ENCODE results near the gene PEX7.
"Not testable (repeated sequence)": the region's sequence is repeated elsewhere in the genome, so short reads cannot be mapped to it uniquely, and the experiment has no call there.

PEX7 gene

DNA sequence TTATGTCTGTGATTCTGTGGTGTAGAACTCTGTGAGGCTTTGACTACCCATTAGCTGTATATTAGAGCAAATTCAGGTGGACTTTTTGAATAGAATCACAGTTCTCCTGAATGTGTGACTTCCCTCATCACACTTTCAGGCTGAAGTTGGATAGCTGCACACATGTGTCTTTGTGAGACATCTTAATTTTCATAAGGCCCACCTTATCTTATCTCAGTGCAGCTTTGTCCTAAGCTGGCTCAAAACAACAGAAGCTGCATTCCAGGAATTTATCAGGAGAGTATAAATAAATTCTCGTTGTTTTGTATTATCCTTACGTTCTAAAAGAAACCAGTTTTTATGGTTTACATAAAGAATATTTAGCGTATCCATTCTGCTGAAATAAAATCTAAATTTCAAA is 73.5 kb downstream of the PEX7 start:
- no peak for DNase-seq (ENCODE audit: low spot score)

DNA sequence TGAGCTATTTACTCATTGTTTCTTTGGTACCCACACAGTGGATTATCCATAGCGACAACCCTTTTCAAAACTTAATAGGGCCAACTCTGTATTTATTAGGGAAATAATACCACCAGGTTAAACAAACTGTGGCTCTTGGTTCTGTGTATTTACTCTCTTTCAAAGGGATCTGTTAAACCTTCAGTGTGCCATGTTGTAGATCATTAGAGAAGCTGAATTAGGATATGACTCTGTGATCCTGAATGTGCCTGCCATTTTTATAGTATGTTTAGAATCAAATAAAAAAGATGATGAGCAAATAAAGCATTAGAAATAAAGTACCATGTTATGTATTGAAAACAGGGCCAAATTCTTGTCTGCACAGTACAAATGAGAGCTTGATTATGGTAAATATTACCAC is 74.7 kb downstream of the PEX7 start:
- no peak for DNase-seq (ENCODE audit: low spot score)

DNA sequence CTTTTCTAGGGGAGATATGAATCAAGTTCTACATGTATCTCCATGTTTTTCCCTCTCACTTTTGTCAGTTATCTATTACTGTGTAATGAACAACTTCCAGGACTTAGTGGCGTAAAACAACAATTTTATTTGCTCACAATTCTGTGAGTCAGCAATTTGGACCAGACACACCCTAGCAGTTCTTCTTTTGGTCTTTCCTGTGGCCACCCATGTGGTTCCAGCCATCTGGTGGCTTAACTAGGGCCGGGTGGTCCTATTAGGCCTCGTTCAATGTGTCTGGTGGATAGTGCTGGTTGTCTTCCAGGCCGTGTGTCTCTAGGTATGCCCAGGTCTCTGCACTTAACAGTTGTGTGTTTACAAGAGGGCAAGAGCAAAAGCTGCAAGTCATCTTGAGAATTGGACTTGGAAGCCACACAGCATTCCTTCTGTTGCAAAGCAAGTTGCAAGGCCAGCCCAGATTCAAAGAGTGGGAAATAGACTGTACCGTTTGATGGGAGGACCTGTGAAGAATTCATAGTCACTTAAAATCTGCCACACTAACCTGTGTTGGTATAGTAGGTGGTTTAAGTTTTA is 78.9 kb downstream of the PEX7 start:
- DNase-seq (ENCODE audit: low spot score) = no peak

DNA sequence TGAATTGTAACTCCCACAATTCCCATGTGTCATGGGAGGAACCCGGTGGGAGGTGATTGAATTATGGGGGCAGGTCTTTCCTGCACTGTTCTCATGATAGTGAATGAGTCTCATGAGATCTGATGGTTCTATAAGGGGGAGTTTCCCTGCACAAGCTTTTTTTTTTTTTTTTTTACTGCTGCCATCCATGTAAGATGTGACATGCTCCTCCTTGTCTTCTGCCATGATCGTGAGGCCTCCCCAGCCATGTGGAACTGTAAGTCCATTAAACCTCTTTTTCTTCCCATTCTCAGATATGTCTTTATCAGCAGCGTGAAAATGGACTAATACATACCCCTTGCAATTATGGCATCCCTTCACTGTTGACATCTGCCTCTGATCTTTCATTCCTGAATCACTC is 82.1 kb downstream of the PEX7 start:
- DNase-seq (ENCODE audit: low spot score) = not testable (repeated sequence)

DNA sequence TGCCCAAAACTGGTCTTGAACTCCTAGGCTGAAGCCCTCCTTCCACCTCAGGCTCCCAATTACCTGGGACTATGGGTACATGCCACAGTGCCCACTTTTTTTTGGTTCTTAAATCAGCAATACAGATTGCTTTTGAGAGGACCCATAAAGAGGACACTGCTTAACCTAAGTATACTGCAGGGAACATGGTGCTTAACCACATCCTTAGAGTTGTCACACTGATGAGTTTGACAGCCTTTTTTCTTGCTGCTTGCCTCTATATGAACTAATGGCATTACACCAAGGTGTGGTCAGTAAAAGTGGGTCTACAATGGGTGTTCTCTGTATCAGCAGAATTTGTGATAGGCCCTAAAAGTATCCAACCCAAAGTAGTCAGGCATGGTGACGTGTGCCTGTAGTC is 92.6 kb downstream of the PEX7 start:
- DNase-seq (ENCODE audit: low spot score) = no peak

DNA sequence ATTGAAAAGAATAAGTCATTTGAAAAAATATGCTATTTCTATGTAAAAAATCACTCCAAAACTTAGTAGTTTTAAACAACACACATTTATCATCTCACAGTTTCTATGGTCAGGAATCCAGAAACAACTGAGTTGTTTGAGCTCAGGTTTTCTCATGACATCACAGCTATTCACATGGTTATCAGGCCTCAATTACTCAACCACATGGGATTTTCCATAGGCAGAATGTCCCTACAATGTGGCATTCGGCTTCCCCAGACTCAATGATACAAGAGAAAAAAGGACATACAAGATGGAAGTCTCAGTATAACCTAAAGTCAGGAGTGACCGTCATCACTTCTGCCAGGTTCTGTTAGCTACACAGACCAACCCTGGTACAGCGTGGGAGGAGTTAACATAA is 96.3 kb downstream of the PEX7 start:
- no peak for DNase-seq (ENCODE audit: low spot score)

DNA sequence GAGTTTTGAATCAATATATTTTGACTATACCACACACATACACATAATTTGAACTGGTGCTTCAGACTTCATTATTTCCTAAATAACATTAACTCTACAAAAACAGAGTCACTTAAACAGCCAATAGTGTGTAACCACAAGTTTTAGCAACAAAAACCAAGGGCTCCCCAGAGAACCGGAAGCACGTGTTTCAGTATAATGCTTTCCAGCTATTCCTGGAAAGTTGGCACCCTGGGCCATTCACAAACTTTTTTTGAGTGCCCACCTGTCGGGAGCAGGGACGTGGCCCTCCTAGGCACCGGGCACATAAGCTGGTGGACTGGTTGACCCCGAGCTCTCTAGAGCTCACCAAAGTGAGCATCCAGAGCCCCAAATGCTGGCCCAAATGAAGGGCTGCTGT is 97.8 kb downstream of the PEX7 start:
- DNase-seq (ENCODE audit: low spot score) = no peak

DNA sequence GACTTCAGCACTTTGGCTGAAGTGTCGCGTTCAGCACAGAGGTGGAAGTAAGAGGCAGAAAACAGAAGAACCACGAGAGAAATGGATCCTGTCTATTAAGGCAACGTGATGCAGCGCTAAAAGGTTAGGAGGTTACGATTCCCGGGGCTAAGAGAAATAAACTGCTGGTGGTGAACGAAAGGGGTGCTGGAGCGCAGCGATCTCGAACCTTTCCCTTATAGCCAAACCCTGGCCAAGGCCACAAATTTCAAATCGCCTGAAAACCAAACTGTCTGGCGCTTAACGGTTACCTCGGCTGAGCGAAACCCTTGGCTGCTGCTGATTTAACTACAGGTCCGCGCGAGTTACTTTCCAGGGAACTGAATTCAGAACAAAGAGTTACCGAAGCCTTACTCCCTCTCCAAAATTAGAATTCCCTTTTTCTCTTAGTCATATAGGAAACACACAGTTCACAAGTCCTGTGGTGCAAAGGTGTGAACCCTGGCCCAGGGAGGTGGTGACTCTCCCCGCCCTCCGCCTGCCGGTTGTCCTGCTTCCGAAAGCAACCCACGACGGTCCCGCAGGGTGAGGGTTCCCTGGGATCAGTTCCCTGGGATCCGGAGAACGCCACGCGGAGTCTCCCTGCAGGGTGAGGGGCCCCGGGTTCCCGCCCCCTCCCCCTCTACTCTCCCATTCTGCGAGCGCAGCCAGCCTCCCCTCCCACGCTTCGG is 98.4 kb downstream of the PEX7 start:
- no peak for DNase-seq (ENCODE audit: low spot score)

DNA sequence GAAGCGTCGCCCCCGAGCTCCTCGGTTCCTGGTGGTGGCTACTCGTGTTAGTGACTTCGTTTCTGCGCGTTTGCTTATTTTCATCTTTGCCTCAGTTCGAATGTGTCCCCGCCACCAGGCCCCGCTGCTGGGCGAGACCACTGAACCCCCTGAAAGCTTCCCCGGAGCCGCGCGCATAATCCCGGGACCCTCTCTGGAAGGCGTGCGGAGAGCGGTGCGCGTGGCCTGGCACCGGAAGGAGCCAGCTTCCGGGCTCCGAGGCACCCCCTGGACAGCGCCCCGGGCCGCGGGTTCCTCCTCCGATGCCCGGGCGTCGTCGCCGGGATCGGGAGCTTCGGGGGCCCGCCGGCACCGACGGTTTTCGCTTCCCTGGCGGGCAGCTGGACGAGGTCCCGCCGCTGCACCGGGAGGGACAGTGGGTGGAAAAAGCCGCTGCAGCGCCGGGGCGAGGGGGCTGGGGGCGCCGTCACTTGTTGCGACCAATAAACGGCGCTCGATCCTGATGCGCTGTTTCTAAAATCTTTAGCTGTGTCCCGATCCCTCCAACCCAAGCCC is 99.1 kb downstream of the PEX7 start:
- DNase-seq (ENCODE audit: low spot score) = no peak

DNA sequence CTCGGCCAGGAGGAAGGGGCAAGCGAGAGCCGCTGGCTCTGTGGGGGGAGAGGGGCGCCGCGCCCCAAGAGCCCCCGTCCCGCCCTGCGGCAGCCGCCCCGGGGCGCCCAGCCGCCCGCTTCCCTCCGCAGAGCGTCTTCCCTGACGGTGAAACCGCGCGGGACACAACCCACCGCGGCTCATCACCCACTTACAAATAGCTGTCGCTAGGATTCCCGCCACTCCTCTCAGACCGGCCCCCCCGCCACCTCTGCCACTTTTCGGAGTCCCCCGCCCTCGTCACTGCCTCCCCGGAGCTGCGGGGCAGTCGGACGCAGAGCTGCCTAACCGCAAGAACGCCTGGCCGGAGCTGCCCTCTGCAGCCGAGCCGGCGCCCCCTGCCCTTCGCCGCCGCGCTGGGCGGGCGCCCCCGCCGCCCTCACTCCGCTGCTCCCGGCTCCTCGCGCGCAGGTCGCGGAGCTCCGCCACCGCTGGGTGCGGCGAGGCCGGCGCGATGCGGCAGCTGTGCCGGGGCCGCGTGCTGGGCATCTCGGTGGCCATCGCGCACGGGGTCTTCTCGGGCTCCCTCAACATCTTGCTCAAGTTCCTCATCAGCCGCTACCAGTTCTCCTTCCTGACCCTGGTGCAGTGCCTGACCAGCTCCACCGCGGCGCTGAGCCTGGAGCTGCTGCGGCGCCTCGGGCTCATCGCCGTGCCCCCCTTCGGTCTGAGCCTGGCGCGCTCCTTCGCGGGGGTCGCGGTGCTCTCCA is 99.7 kb downstream of the PEX7 start, which contains the start of gene SLC35D3:
TSS of gene SLC35D3 (plus strand) at position 366 of the 749 bp plus-strand sequence. CDS start at position 494, 128 bp downstream.
- DNase-seq (ENCODE audit: low spot score) = peak; percentile 22

DNA sequence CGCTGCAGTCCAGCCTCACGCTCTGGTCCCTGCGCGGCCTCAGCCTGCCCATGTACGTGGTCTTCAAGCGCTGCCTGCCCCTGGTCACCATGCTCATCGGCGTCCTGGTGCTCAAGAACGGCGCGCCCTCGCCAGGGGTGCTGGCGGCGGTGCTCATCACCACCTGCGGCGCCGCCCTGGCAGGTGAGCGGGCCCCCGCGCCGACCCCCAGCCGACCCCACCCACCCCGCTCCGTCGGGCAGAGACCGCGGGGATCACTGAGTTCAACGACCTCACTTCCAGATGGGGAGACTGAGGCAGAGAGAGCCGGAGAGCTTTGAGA is 100.3 kb downstream of the PEX7 start:
- no peak for DNase-seq (ENCODE audit: low spot score)

DNA sequence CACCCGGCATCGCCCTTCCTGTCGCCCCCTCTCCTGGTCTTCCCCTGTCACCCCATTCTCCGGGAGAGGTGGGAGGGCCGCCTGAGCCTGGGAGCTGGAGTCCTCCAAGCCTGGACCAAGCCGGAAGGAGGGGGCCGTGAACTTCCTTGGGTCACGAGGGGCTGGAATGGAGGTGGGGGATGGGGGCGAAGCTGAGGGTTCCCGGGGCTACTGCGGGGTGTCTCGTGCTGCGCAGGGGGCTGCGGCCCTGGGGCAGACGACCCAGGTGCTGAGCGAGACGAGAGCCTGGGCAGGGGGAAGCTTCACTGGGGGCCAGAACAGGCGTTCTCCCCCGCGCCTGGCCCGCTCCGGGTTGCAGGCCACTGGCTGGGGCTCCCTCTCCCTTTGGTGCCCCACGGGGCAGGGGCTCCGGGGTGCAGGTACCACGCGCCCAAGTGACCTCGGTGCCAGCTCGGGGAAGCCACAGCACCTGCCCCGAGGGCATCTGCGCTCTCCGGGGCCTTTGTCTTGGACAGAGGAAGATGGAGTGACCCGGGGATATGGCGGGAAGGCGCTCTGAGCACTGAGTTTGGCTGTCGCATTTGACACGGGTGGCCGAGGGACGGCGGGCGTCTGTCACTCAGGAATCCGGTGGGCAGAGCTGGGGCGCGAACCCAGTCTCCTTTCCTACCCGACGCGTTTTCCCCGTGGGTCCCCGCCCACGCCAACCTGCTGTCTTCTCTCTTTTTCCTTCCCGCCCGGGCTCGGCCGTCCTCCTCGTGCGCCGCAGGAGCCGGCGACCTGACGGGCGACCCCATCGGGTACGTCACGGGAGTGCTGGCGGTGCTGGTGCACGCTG is 100.9 kb downstream of the PEX7 start:
- no peak for DNase-seq (ENCODE audit: low spot score)

DNA sequence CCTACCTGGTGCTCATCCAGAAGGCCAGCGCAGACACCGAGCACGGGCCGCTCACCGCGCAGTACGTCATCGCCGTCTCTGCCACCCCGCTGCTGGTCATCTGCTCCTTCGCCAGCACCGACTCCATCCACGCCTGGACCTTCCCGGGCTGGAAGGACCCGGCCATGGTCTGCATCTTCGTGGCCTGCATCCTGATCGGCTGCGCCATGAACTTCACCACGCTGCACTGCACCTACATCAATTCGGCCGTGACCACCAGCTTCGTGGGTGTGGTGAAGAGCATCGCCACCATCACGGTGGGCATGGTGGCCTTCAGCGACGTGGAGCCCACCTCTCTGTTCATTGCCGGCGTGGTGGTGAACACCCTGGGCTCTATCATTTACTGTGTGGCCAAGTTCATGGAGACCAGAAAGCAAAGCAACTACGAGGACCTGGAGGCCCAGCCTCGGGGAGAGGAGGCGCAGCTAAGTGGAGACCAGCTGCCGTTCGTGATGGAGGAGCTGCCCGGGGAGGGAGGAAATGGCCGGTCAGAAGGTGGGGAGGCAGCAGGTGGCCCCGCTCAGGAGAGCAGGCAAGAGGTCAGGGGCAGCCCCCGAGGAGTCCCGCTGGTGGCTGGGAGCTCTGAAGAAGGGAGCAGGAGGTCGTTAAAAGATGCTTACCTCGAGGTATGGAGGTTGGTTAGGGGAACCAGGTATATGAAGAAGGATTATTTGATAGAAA is 101.7 kb downstream of the PEX7 start:
- DNase-seq (ENCODE audit: low spot score) = no peak

DNA sequence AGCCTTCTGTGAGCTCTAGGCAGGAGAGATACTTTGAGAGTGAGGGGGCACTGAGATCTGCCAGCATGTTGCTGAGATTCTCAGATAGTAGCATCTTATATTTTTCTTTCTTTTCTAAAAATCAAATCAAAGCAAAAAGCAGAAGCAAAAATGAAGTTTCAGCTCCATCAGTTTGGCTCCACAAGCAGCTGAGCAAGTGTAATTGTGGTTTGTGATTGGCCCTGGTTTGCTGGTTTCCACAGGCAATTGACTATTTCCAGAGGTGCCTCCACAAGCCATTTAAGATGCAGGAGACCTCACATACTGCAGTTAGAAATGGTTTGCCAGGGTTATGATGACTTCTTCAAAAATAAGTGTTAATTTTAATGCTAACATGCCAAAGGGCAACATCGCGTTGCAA is 104.0 kb downstream of the PEX7 start:
- no peak for DNase-seq (ENCODE audit: low spot score)

DNA sequence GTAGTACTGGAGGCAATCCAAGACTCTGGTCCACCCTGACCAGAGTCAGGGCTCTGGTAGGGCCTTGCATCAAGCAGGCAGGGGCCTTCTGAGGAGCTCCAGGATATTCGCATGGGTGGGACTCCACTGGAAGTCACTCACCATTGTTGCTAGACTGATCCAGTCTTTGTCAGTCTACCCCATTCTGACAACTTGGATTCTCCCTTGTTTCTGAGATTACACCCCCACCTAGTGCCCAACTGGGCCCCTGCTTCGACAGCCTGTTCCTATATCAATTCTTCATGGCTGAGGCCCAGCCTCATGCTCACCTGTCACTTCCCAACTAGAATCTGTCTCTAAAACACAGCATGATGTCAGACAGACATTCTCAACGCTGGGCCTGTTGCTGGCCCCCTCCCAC is 104.9 kb downstream of the PEX7 start:
- no peak for DNase-seq (ENCODE audit: low spot score)

DNA sequence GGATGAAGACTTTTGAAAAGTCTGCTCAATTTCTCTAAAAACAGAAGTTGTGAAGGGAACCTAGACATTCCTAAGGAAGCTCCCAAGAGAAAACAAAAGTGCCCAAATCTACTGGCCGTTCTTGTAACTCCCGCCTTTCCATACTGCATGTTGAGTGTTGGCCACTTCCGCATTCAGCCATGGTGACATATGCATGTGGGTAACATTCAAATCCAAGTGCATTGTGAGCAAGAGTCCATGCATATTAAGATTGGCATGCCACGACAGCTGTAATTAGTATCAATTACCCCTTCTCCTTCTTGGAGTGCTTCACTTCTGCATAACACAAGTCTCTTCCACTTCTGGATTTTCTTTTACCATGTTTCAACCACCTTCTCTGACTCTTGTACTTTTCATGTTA is 108.1 kb downstream of the PEX7 start:
- DNase-seq (ENCODE audit: low spot score) = no peak

DNA sequence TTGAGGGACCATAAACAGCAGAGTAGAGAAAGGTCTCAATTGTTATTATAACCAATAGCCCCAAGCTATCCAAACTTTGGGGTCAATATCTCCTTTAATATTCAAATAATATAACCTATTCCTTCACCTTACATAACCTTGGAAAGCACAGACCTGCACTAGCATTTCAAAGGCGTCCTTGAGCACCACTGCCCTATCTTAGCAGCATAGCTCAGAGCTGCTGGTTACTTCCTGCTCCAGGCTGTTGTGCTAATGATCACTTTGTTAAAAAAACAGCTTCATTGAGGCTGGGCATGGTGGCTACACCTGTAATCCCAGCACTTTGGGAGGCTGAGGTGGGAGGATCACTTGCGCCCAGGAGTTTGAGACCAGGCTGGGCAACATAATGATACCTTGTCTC is 110.2 kb downstream of the PEX7 start:
- DNase-seq (ENCODE audit: low spot score) = no peak

DNA sequence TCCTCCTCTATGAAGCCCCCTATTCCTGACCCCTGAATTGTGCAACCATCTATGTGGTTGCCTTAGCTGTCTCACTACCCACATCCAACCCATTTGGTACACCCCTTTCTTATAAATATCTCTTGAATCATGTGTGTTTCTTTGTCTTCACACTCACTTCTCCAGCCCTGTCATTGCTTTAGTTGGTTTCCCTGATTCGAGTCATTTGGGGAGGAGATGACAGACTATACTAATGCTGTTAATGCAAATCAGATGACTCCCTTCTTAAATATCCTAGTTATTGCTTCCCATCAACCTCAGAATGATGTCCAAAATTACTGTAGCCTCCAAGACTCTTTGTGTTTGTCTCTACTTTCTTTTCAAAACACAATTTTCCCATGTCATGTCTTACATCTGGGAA is 122.7 kb downstream of the PEX7 start:
- DNase-seq (ENCODE audit: low spot score) = no peak

DNA sequence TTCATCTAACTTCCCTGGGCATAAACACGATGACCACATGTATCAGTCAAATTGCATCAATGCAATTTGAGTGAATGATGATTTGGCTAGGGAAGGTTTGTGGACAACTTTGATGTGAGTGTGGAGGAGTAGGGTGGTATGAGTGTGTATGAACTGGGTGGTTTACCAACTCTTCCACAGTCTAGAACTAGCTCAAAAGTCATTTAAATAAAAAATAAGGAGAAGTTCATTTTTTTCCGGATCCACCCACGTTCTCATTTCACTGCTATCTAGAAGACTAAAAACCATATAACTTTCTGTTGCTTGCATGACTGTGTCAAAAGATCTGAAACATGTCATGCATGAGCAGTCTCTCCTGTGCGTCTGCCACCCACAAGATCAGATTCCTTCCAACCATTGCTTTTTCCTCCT is 123.3 kb downstream of the PEX7 start:
- DNase-seq (ENCODE audit: low spot score) = peak; percentile 73

DNA sequence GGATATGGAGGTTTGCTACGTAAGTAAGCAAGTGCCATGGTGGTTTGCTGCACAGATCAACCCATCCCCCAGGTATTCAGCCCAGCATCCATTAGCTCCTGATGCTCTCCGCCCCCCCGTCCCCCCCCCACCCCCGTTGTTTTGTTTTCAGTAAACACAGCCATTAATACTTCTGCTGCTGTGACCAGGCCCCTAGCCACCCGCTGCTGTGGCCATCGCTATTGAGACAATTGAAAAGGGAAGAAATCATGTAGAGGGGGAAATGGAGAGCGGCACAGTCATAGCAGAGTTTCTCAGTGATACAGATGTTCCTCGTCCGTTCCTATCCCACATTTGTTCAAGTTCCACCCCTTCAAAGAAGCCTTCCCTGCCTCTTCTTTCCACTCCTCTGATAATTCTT is 124.6 kb downstream of the PEX7 start:
- no peak for DNase-seq (ENCODE audit: low spot score)

DNA sequence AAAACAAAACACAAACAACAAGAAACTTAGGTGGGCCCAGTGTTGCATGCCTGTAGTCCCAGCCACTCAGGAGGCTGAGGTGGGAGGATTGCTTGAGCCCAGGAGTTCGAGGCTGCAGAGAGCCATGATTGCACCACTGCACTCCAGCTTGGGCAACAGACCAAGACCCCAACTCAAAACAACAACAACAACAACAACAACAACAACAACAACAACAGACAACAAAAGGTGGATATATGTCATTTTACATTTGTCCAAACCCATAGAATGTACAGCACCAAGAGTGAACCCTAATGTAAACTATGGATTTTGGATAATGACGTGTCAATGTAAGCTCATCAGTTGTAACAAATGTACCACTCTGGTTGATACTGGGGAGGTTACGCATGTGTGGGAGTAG is 127.6 kb downstream of the PEX7 start:
- DNase-seq (ENCODE audit: low spot score) = not testable (repeated sequence)

Data from SW480 (cell line).